ENCODE measurements around the gene POLR1A. TPM values are rescaled to one million over a fixed set of nuclear protein-coding genes. Genes with fewer than 3 reads are reported as not detected.

Gene POLR1A
- total and polyA plus RNA-seq, 2 of the 13 experiments (the other 11 are each of a cell fraction or from before 2014, with no cell fraction given), result 7.2 to 39.9 TPM

- no peak for TF ChIP-seq ZNF280D (CRISPR knock-in tag; IDR thresholded peaks at IDR 0.05)
- TF ChIP-seq ZNF230 (CRISPR knock-in tag; IDR thresholded peaks at IDR 0.05), result no peak; the same call in 1 of the 2 replicates
- TF ChIP-seq RNF2 (conservative IDR thresholded peaks at IDR 0.05; ENCODE audit: low read depth), result peak; percentile 63
- peak; percentile 77; the same call in 1 of the 2 replicates for TF ChIP-seq ZSCAN9 (CRISPR knock-in tag; IDR thresholded peaks at IDR 0.05; ENCODE audit: borderline replicate concordance)
- TF ChIP-seq ATF1 (CRISPR knock-in tag; IDR thresholded peaks at IDR 0.05), result peak; percentile 93
- TF ChIP-seq E2F1 (CRISPR knock-in tag; IDR thresholded peaks at IDR 0.05), result peak; percentile 68; the same call in 1 of the 2 replicates
- peak; percentile 78; the same call in 1 of the 2 replicates for TF ChIP-seq THAP9 (CRISPR knock-in tag; IDR thresholded peaks at IDR 0.05; ENCODE audit: borderline replicate concordance)
- TF ChIP-seq ZFP1 (CRISPR knock-in tag; IDR thresholded peaks at IDR 0.05), result 0 out of 2 replicates have a peak, but pooled peaks have one; percentile 52
- TF ChIP-seq SOX13 (IDR thresholded peaks at IDR 0.05), result 0 out of 2 replicates have a peak, but pooled peaks have one; percentile 47
- no peak; a peak in 1 of 4 replicates for TF ChIP-seq SOX13 (CRISPR knock-in tag; conservative IDR thresholded peaks at IDR 0.05 in 1 of 2, IDR thresholded peaks at IDR 0.05 in 1 of 2)
- no peak for TF ChIP-seq ZNF33B (CRISPR knock-in tag; IDR thresholded peaks at IDR 0.05)
- peak; percentile 79; the same call in 1 of the 2 replicates for TF ChIP-seq ZNF709 (CRISPR knock-in tag; IDR thresholded peaks at IDR 0.05)
- peak; percentile 98 for TF ChIP-seq POLR2G (IDR thresholded peaks at IDR 0.05; ENCODE audit: low read depth, low read length)
- TF ChIP-seq ZNF260 (CRISPR knock-in tag; IDR thresholded peaks at IDR 0.05; ENCODE audit: borderline replicate concordance, low read depth), result no peak
- TF ChIP-seq ZKSCAN5 (CRISPR knock-in tag; IDR thresholded peaks at IDR 0.05), result no peak
- no peak; the same call in 1 of the 2 replicates for TF ChIP-seq LBX2 (CRISPR knock-in tag; IDR thresholded peaks at IDR 0.05; ENCODE audit: borderline replicate concordance)
- no peak for TF ChIP-seq ZNF180 (CRISPR knock-in tag; IDR thresholded peaks at IDR 0.05; ENCODE audit: borderline replicate concordance, low read depth)
- TF ChIP-seq MAFG (CRISPR knock-in tag; IDR thresholded peaks at IDR 0.05), result no peak
These were observed 571 bp upstream of the POLR1A start, which contains the start of gene PTCD3 (continued) for GRCh38 chr2:86105969-86106945.
